Caco-2 (cell line): ENCODE data around the gene ARFIP1. TPM values are rescaled to one million over a fixed set of nuclear protein-coding genes. Genes with fewer than 3 reads are reported as not detected.
A peak's percentile ranks its signal among the peaks of the same experiment; 100 is the strongest.

ENCODE experiments used
- BruUV-seq: library from RNA; stranded (reverse); fragments of 400-500 nt; replicated peaks from 2 replicates; lab custom pipeline; 2021; lab: Mats Ljungman, UMichigan
- CTCF ChIA-PET: fragments of 300-600 bp; sonication (Branson Sonifier 250); formaldehyde crosslinking; loops from one replicate; lab custom pipeline; 2022; ENCODE audit warnings: antibody characterized with exemption; lab: Charles Lee
- POLR2A ChIA-PET: fragments of 300-600 bp; sonication (Branson Sonifier 250); formaldehyde crosslinking; loops from one replicate; lab custom pipeline; 2022; ENCODE audit warnings: antibody characterized with exemption; lab: Charles Lee
- DNase-seq, 2 experiments: peaks; one replicate each; pipeline versions ENCODE4 v3.0.0 to v3.0.0-alpha.2; 2020 to 2022
- H3K27me3 ChIP-seq: replicated peaks from 2 replicates; pipeline ENCODE4 v1.6.0; 2011; ENCODE audit warnings: low read length; ENCODE audit not compliant: control insufficient read depth, insufficient read depth
- H3K36me3 ChIP-seq: 2 replicates; pipeline ENCODE4 v1.5.1; 2011; ENCODE audit warnings: low read length; ENCODE audit not compliant: control insufficient read depth, insufficient read depth
- H3K4me1 ChIP-seq: fragments of 250-450 bp; sonication (Bioruptor Pico); 2 replicates; pipeline ENCODE4 v1.5.1; 2020; ENCODE audit warnings: mild to moderate bottlenecking
- H3K4me3 ChIP-seq: 2 replicates; pipeline ENCODE4 v1.5.1; 2011; ENCODE audit warnings: low read depth, mild to moderate bottlenecking, control low read depth, low read length
- H3K9me3 ChIP-seq: fragments of 250-450 bp; sonication (Bioruptor Pico); 2 replicates; pipeline ENCODE4 v1.5.1; 2020; ENCODE audit warnings: mild to moderate bottlenecking, moderate library complexity
- H3K27ac Mint-ChIP-seq: one replicate; pipeline ENCODE4 v1.8.0; 2022; ENCODE audit warnings: mixed read lengths; ENCODE audit not compliant: unreplicated experiment
- H3K27me3 Mint-ChIP-seq: one replicate; pipeline ENCODE4 v1.8.0; 2022; ENCODE audit warnings: mixed read lengths; ENCODE audit not compliant: insufficient read depth, unreplicated experiment
- H3K36me3 Mint-ChIP-seq: one replicate; pipeline ENCODE4 v1.8.0; 2022; ENCODE audit warnings: mild to moderate bottlenecking, mixed read lengths; ENCODE audit not compliant: insufficient read depth, unreplicated experiment
- H3K4me1 Mint-ChIP-seq: one replicate; pipeline ENCODE4 v1.8.0; 2022; ENCODE audit warnings: low read depth, mixed read lengths; ENCODE audit not compliant: unreplicated experiment
- H3K4me3 Mint-ChIP-seq: one replicate; pipeline ENCODE4 v1.8.0; 2022; ENCODE audit warnings: mild to moderate bottlenecking, moderate library complexity, mixed read lengths; ENCODE audit not compliant: unreplicated experiment
- H3K9me3 Mint-ChIP-seq: one replicate; pipeline ENCODE4 v1.8.0; 2022; ENCODE audit warnings: mixed read lengths; ENCODE audit not compliant: unreplicated experiment
- CTCF ChIP-seq, 2 experiments: fragments of 200-600 bp in 1 of 2; IDR thresholded peaks; 1 replicate in 1 of 2; 2 replicates in 1 of 2; pipeline versions ENCODE4 v1.5.1 to v1.8.0; 2011 to 2022; ENCODE audit warnings: antibody characterized with exemption in 1 of 2, control low read depth in 1 of 2, inconsistent platforms in 1 of 2, low read depth in 1 of 2, low read length in 1 of 2, mild to moderate bottlenecking in 1 of 2, moderate library complexity in 1 of 2; ENCODE audit not compliant: insufficient read depth in 1 of 2, severe bottlenecking in 1 of 2, unreplicated experiment in 1 of 2
- intact Hi-C: fragments of 100-400 bp; cut with micrococcal nuclease; formaldehyde crosslinking; loops from one replicate; pipeline ENCODE4 v1.10.0; 2022; ENCODE audit not compliant: unreplicated experiment
- total RNA-seq: library from RNA; stranded (reverse); gene quantifications from 2 replicates; pipeline ENCODE4 v1.2.3, GENCODE V29; 2022

The ARFIP1 gene
- total RNA-seq, 1 experiment from 2014 or later: 31.9 TPM

GRCh38 chr4:152954741-152955140, 175.0 kb downstream of the ARFIP1 start:
- BruUV-seq: no TSS peak
- intact Hi-C loops: no loop called here
- Mint-ChIP-seq H3K9me3 (no peaks in the 10 kb centered on the region), H3K4me1 (peaks cover 34% of the 10 kb centered on the region), H3K27ac (no peak overlapping the region), H3K27me3 (no peaks in the 10 kb centered on the region), H3K4me3 (no peak overlapping the region), H3K36me3 (no peaks in the 10 kb centered on the region)
- CTCF ChIA-PET: no interaction called here
- POLR2A ChIA-PET: no interaction called here
- H3K36me3 ChIP-seq: no peaks in the 10 kb centered on the region
- no peaks in the 10 kb centered on the region for H3K27me3 ChIP-seq
- no peak for DNase-seq
- TF ChIP-seq CTCF (IDR thresholded peaks at IDR 0.05; ENCODE audit: insufficient read depth in 1 of 2, low read depth in 1 of 2, low read length in 1 of 2, severe bottlenecking in 1 of 2, unreplicated experiment in 1 of 2): no peak
- H3K9me3 ChIP-seq: no peaks in the 10 kb centered on the region
- H3K4me3 ChIP-seq: no peak overlapping the region
- H3K4me1 ChIP-seq: peaks cover 16% of the 10 kb centered on the region

- BruUV-seq: no TSS peak
- Mint-ChIP-seq H3K27ac (no peak overlapping the region), H3K36me3 (no peaks in the 10 kb centered on the region), H3K4me3 (no peak overlapping the region), H3K27me3 (no peaks in the 10 kb centered on the region), H3K4me1 (peaks cover 27% of the 10 kb centered on the region), H3K9me3 (no peaks in the 10 kb centered on the region)
- peaks cover 16% of the 10 kb centered on the region for H3K4me1 ChIP-seq
- H3K36me3 ChIP-seq: no peaks in the 10 kb centered on the region
- no peak for DNase-seq
- ChIA-PET CTCF (no interaction called here), POLR2A (no interaction called here)
- intact Hi-C loops: no loop called here
- TF ChIP-seq CTCF (IDR thresholded peaks at IDR 0.05; ENCODE audit: insufficient read depth in 1 of 2, low read depth in 1 of 2, low read length in 1 of 2, severe bottlenecking in 1 of 2, unreplicated experiment in 1 of 2): no peak
- H3K9me3 ChIP-seq: no peaks in the 10 kb centered on the region
- no peaks in the 10 kb centered on the region for H3K27me3 ChIP-seq
- H3K4me3 ChIP-seq: no peak overlapping the region
Observed at GRCh38 chr4:152956147-152956546, 176.4 kb downstream of the ARFIP1 start.

- Histone ChIP-seq H3K4me3 (no peak overlapping the region), H3K9me3 (no peaks in the 10 kb centered on the region), H3K27me3 (no peaks in the 10 kb centered on the region), H3K4me1 (peaks cover 16% of the 10 kb centered on the region), H3K36me3 (no peaks in the 10 kb centered on the region)
- CTCF ChIA-PET: interaction anchor here (1.3 kb wide), 1 partner anchor 171 kb away, joined by 3 read pairs; no protein-coding TSS in a partner anchor
- Mint-ChIP-seq H3K9me3 (no peaks in the 10 kb centered on the region), H3K27me3 (no peaks in the 10 kb centered on the region), H3K4me1 (peaks cover 23% of the 10 kb centered on the region), H3K27ac (no peak overlapping the region), H3K36me3 (no peaks in the 10 kb centered on the region), H3K4me3 (peak overlapping the region; percentile 52)
- BruUV-seq: no TSS peak
- TF ChIP-seq CTCF (IDR thresholded peaks at IDR 0.05; ENCODE audit: insufficient read depth in 1 of 2, low read depth in 1 of 2, low read length in 1 of 2, severe bottlenecking in 1 of 2, unreplicated experiment in 1 of 2): no peak
- POLR2A ChIA-PET: no interaction called here
- DNase-seq: peak in 1 of 2 experiments; percentile 7
- intact Hi-C loops: no loop called here
Observed at GRCh38 chr4:152956650-152957436, 177.1 kb downstream of the ARFIP1 start.
